HCT116 (cell line): ENCODE results near the gene KANSL1. TPM values are rescaled to one million over a fixed set of nuclear protein-coding genes. Genes with fewer than 3 reads are reported as not detected.

Experiments
- ATAC-seq: fragments of 200-7000 bp; cut with Tn5 transposase; 2 replicates; pipeline ENCODE4 v1.9.1; 2020; ENCODE audit warnings: mild to moderate bottlenecking, moderate library complexity
- BruUV-seq: library from RNA; stranded (reverse); fragments of 400-500 nt; replicated peaks from 2 replicates; lab custom pipeline; 2021; lab: Mats Ljungman, UMichigan
- CTCF ChIA-PET: fragments of 300-600 bp; sonication (Branson Sonifier 250); formaldehyde crosslinking; loops from one replicate; lab custom pipeline; 2021; ENCODE audit warnings: antibody characterized with exemption; lab: Charles Lee
- POLR2A ChIA-PET: fragments of 300-600, 350-600 bp; sonication (Branson Sonifier 250); formaldehyde crosslinking; loops from one replicate; lab custom pipeline; 2021; ENCODE audit warnings: antibody characterized with exemption; lab: Charles Lee
- RAD21 ChIA-PET, 2 experiments: fragments of 300-600 bp; sonication (Branson Sonifier 250); formaldehyde crosslinking; loops; one replicate each; lab custom pipeline; 2023; ENCODE audit warnings: low total read pairs in 2 of 2; ENCODE audit not compliant: uncharacterized antibody in 2 of 2, unreplicated experiment in 2 of 2, low non-redundant PET in 1 of 2; lab: Charles Lee
- DNase-seq: peaks from one replicate; pipeline ENCODE4 v3.0.0-alpha.2; 2010; ENCODE audit warnings: low read depth, low spot score
- H2AFZ ChIP-seq: fragments of 200-600 bp; shearing (Covaris generic), sonication (generic); 2 replicates; pipeline ENCODE4 v1.6.1; 2017; ENCODE audit warnings: low read depth, mixed run types, mixed read lengths, antibody characterized with exemption, low read length; ENCODE audit not compliant: poor library complexity, severe bottlenecking
- H3K27ac ChIP-seq: 2 replicates; pipeline ENCODE4 v1.5.1; 2012; ENCODE audit warnings: low read depth, low read length
- H3K27me3 ChIP-seq: fragments of 200-600 bp; sonication (generic); 2 replicates; pipeline ENCODE4 v1.6.1; 2016; ENCODE audit warnings: mixed run types, low read length, mixed read lengths; ENCODE audit not compliant: insufficient read depth
- H3K36me3 ChIP-seq, 2 experiments: fragments of 200-500 bp in 1 of 2; fragments of 200-600 bp in 1 of 2; sonication (Bioruptor generic) in 1 of 2; sonication (generic) in 1 of 2; 2 replicates each; pipeline versions ENCODE4 v1.5.1 to v1.6.1; 2014 to 2016; ENCODE audit warnings: low read length in 2 of 2, inconsistent platforms in 1 of 2, mixed read lengths in 1 of 2, mixed run types in 1 of 2; ENCODE audit not compliant: insufficient read depth in 2 of 2, control insufficient read depth in 1 of 2
- H3K4me1 ChIP-seq, 2 experiments: fragments of 200-600 bp in 1 of 2; sonication (generic) in 1 of 2; 2 replicates each; pipeline versions ENCODE4 v1.5.1 to v1.6.1; 2012 to 2017; ENCODE audit warnings: low read length in 2 of 2, inconsistent platforms in 1 of 2, mild to moderate bottlenecking in 1 of 2, mixed read lengths in 1 of 2, mixed run types in 1 of 2, moderate library complexity in 1 of 2; ENCODE audit not compliant: insufficient read depth in 2 of 2, control insufficient read depth in 1 of 2
- H3K4me2 ChIP-seq: fragments of 200-600 bp; sonication (generic); 2 replicates; pipeline ENCODE4 v1.6.1; 2017; ENCODE audit warnings: mixed run types, low read length, mixed read lengths
- H3K4me3 ChIP-seq, 2 experiments: fragments of 200-600 bp in 1 of 2; sonication (generic) in 1 of 2; replicated peaks in 1 of 2; 2 replicates each; pipeline ENCODE4 v1.5.1; 2011 to 2016; ENCODE audit warnings: low read length in 2 of 2, control low read depth in 1 of 2, low read depth in 1 of 2, mild to moderate bottlenecking in 1 of 2, mixed read lengths in 1 of 2, mixed run types in 1 of 2
- H3K79me2 ChIP-seq: fragments of 200-600 bp; sonication (generic); 2 replicates; pipeline ENCODE4 v1.6.1; 2017; ENCODE audit warnings: mild to moderate bottlenecking, mixed run types, low read length, moderate library complexity, mixed read lengths; ENCODE audit not compliant: insufficient read depth
- H3K9ac ChIP-seq: fragments of 200-600 bp; sonication (generic); 2 replicates; pipeline ENCODE4 v1.6.1; 2016; ENCODE audit warnings: low read length, mixed read lengths
- H3K9me2 ChIP-seq: fragments of 200-600 bp; sonication (generic), shearing (Covaris generic); 2 replicates; pipeline ENCODE4 v1.6.1; 2017; ENCODE audit warnings: mixed run types, mild to moderate bottlenecking, moderate library complexity; ENCODE audit not compliant: insufficient read depth
- H3K9me3 ChIP-seq, 2 experiments: fragments of 200-500 bp in 1 of 2; fragments of 200-600 bp in 1 of 2; sonication (Bioruptor generic) in 1 of 2; sonication (generic) in 1 of 2; 2 replicates each; pipeline ENCODE4 v1.6.1; 2014 to 2017; ENCODE audit warnings: low read length in 2 of 2, mixed read lengths in 2 of 2, inconsistent platforms in 1 of 2, low read depth in 1 of 2, mild to moderate bottlenecking in 1 of 2, mixed run types in 1 of 2, moderate library complexity in 1 of 2; ENCODE audit not compliant: control insufficient read depth in 1 of 2, insufficient read depth in 1 of 2
- H4K20me1 ChIP-seq: fragments of 200-600 bp; sonication (generic), shearing (Covaris generic); 2 replicates; pipeline ENCODE4 v1.6.1; 2017; ENCODE audit warnings: mixed run types, mild to moderate bottlenecking, moderate library complexity; ENCODE audit not compliant: insufficient read depth
- CBX3 ChIP-seq: IDR thresholded peaks from 2 replicates; pipeline ENCODE4 v1.6.1; 2012; ENCODE audit warnings: low read depth
- EZH2phosphoT487 ChIP-seq: fragments of 200-600 bp; IDR thresholded peaks from 2 replicates; pipeline ENCODE4 v1.6.1; 2018; ENCODE audit warnings: antibody characterized with exemption, borderline replicate concordance
- FOSL1 ChIP-seq: IDR thresholded peaks from 2 replicates; pipeline ENCODE4 v1.6.1; 2012; ENCODE audit warnings: low read depth
- POLR2AphosphoS5 ChIP-seq: IDR thresholded peaks from 2 replicates; pipeline ENCODE4 v1.6.1; 2011; ENCODE audit warnings: mild to moderate bottlenecking, low read depth, low read length, moderate library complexity
- RAD21 ChIP-seq: IDR thresholded peaks from 2 replicates; pipeline ENCODE4 v1.6.1; 2012; ENCODE audit warnings: low read depth, mild to moderate bottlenecking
- SIN3A ChIP-seq: IDR thresholded peaks from 2 replicates; pipeline ENCODE4 v1.6.1; 2012; ENCODE audit warnings: low read depth
- SP1 ChIP-seq: IDR thresholded peaks from 2 replicates; pipeline ENCODE4 v1.6.1; 2012; ENCODE audit warnings: low read depth
- SRF ChIP-seq: IDR thresholded peaks from 2 replicates; pipeline ENCODE4 v1.6.1; 2012; ENCODE audit warnings: low read depth
- TCF7L2 ChIP-seq: IDR thresholded peaks from 2 replicates; pipeline ENCODE4 v1.7.0; 2011; ENCODE audit warnings: borderline replicate concordance, inconsistent platforms; ENCODE audit not compliant: insufficient read depth, insufficient read length; ENCODE audit errors: extremely low read depth
- ZNF274 ChIP-seq: fragments of 200-500 bp; sonication (Bioruptor generic); IDR thresholded peaks from 2 replicates; pipeline ENCODE4 v1.6.1; 2014; ENCODE audit warnings: mild to moderate bottlenecking, low read depth, low read length, inconsistent platforms
- intact Hi-C: fragments of 100-400 bp; cut with micrococcal nuclease; formaldehyde crosslinking; loops from 2 replicates; pipeline ENCODE4 v1.10.0; 2022
- total RNA-seq: library from RNA; stranded (reverse); gene quantifications from one replicate; pipeline ENCODE4 v1.2.1, GENCODE V29; 2021; ENCODE audit not compliant: unreplicated experiment
- TF ChIP-seq, protein P1 (sequence below): IDR thresholded peaks from 2 replicates; pipeline ENCODE4 v1.6.1; 2012
- TF ChIP-seq, protein P2 (sequence below): IDR thresholded peaks from 2 replicates; pipeline ENCODE4 v1.6.1; 2012
- TF ChIP-seq, protein P3 (sequence below): IDR thresholded peaks from 2 replicates; pipeline ENCODE4 v1.6.1; 2011; ENCODE audit warnings: mild to moderate bottlenecking, low read length, moderate library complexity; ENCODE audit not compliant: insufficient replicate concordance; ENCODE audit errors: extremely low read depth
- TF ChIP-seq, protein P4 (sequence below), 3 experiments: fragments of 200-600 bp in 1 of 3; sonication (generic) in 1 of 3; IDR thresholded peaks in 2 of 3; conservative IDR thresholded peaks in 1 of 3; 2 replicates each; pipeline ENCODE4 v1.5.1; 2012 to 2017; ENCODE audit warnings: low read depth in 2 of 3, low read length in 2 of 3, antibody characterized with exemption in 1 of 3, borderline replicate concordance in 1 of 3, control low read depth in 1 of 3, mild to moderate bottlenecking in 1 of 3, mixed read lengths in 1 of 3, mixed run types in 1 of 3, moderate library complexity in 1 of 3; ENCODE audit not compliant: insufficient read depth in 1 of 3
- TF ChIP-seq, protein P5 (sequence below): IDR thresholded peaks from 2 replicates; pipeline ENCODE4 v1.6.1; 2012; ENCODE audit warnings: low read depth

Gene KANSL1
- total RNA-seq, 1 experiment from 2014 or later = 77.5 TPM

DNA sequence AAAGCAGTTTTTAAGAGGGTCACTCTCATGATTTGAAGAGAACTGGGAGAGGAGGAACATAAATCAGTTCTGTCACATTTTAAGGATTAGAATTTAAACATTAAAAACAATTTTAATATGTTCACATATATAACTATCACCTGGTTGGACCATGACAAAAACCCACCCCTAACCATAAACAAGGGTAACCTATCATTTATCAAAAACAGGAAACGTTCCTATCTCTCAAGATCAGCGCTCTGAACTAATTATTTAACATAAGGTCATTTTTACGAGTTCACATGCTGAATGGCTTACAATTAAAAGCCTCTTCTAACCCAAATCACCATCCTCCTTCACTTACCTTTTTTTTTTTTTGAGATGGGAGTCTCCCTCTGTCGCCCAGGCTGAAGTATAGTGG lies 45.0 kb downstream of the KANSL1 start:
- CTCF ChIA-PET = interaction anchor here (1.0 kb wide), 1 partner anchor 45 kb away, joined by 3 read pairs; the partner anchor contains the start of gene KANSL1
- Histone ChIP-seq H3K9me2 (no peaks in the 10 kb centered on the region), H2AFZ (no peak overlapping the region), H3K4me1 (no peaks in the 10 kb centered on the region), H3K27me3 (no peaks in the 10 kb centered on the region), H3K36me3 (no peaks in the 10 kb centered on the region), H3K4me3 (no peak overlapping the region), H4K20me1 (peaks cover 59% of the 10 kb centered on the region), H3K4me2 (no peak overlapping the region), H3K9ac (no peak overlapping the region), H3K79me2 (peaks cover 95% of the 10 kb centered on the region), H3K9me3 (no peaks in the 10 kb centered on the region), H3K27ac (no peak overlapping the region)
- RAD21 ChIA-PET = no interaction called here
- TF ChIP-seq, protein P1, sequence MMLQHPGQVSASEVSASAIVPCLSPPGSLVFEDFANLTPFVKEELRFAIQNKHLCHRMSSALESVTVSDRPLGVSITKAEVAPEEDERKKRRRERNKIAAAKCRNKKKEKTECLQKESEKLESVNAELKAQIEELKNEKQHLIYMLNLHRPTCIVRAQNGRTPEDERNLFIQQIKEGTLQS = no peak
- no peak for TF ChIP-seq SP1
- TF ChIP-seq SRF = no peak
- no peak for TF ChIP-seq CBX3
- TF ChIP-seq, protein P2, sequence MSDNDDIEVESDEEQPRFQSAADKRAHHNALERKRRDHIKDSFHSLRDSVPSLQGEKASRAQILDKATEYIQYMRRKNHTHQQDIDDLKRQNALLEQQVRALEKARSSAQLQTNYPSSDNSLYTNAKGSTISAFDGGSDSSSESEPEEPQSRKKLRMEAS = no peak
- TF ChIP-seq, protein P3, sequence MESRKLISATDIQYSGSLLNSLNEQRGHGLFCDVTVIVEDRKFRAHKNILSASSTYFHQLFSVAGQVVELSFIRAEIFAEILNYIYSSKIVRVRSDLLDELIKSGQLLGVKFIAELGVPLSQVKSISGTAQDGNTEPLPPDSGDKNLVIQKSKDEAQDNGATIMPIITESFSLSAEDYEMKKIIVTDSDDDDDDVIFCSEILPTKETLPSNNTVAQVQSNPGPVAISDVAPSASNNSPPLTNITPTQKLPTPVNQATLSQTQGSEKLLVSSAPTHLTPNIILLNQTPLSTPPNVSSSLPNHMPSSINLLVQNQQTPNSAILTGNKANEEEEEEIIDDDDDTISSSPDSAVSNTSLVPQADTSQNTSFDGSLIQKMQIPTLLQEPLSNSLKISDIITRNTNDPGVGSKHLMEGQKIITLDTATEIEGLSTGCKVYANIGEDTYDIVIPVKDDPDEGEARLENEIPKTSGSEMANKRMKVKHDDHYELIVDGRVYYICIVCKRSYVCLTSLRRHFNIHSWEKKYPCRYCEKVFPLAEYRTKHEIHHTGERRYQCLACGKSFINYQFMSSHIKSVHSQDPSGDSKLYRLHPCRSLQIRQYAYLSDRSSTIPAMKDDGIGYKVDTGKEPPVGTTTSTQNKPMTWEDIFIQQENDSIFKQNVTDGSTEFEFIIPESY = no peak
- no peak for TF ChIP-seq TCF7L2
- TF ChIP-seq, protein P4, sequence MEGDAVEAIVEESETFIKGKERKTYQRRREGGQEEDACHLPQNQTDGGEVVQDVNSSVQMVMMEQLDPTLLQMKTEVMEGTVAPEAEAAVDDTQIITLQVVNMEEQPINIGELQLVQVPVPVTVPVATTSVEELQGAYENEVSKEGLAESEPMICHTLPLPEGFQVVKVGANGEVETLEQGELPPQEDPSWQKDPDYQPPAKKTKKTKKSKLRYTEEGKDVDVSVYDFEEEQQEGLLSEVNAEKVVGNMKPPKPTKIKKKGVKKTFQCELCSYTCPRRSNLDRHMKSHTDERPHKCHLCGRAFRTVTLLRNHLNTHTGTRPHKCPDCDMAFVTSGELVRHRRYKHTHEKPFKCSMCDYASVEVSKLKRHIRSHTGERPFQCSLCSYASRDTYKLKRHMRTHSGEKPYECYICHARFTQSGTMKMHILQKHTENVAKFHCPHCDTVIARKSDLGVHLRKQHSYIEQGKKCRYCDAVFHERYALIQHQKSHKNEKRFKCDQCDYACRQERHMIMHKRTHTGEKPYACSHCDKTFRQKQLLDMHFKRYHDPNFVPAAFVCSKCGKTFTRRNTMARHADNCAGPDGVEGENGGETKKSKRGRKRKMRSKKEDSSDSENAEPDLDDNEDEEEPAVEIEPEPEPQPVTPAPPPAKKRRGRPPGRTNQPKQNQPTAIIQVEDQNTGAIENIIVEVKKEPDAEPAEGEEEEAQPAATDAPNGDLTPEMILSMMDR (IDR thresholded peaks at IDR 0.05 in 2 of 3, conservative IDR thresholded peaks at IDR 0.05 in 1 of 3; ENCODE audit: borderline replicate concordance in 1 of 3, insufficient read depth in 1 of 3, low read depth in 2 of 3, low read length in 2 of 3) = no peak
- no peak for TF ChIP-seq EZH2phosphoT487
- TF ChIP-seq SIN3A = no peak
- no peak for TF ChIP-seq RAD21
- TF ChIP-seq FOSL1 = no peak
- no peak for TF ChIP-seq POLR2AphosphoS5
- no peak for TF ChIP-seq ZNF274
- TF ChIP-seq, protein P5, sequence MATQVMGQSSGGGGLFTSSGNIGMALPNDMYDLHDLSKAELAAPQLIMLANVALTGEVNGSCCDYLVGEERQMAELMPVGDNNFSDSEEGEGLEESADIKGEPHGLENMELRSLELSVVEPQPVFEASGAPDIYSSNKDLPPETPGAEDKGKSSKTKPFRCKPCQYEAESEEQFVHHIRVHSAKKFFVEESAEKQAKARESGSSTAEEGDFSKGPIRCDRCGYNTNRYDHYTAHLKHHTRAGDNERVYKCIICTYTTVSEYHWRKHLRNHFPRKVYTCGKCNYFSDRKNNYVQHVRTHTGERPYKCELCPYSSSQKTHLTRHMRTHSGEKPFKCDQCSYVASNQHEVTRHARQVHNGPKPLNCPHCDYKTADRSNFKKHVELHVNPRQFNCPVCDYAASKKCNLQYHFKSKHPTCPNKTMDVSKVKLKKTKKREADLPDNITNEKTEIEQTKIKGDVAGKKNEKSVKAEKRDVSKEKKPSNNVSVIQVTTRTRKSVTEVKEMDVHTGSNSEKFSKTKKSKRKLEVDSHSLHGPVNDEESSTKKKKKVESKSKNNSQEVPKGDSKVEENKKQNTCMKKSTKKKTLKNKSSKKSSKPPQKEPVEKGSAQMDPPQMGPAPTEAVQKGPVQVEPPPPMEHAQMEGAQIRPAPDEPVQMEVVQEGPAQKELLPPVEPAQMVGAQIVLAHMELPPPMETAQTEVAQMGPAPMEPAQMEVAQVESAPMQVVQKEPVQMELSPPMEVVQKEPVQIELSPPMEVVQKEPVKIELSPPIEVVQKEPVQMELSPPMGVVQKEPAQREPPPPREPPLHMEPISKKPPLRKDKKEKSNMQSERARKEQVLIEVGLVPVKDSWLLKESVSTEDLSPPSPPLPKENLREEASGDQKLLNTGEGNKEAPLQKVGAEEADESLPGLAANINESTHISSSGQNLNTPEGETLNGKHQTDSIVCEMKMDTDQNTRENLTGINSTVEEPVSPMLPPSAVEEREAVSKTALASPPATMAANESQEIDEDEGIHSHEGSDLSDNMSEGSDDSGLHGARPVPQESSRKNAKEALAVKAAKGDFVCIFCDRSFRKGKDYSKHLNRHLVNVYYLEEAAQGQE = no peak
- intact Hi-C loops = no loop called here
- POLR2A ChIA-PET = no interaction called here
- no TSS peak for BruUV-seq
- ATAC-seq (no peak), DNase-seq (no peak)
